CD4-positive, CD25-positive, alpha-beta regulatory T cell (primary cell): ENCODE data around the gene KBTBD4. TPM values are rescaled to one million over a fixed set of nuclear protein-coding genes. Genes with fewer than 3 reads are reported as not detected.

Experiments used
- ATAC-seq, 2 donors: fragments of 150-1000 bp; cut with Tn5 transposase; one replicate each; pipeline ENCODE4 v1.10.0; 2021; ENCODE audit warnings: low read depth in 2 of 2, moderate number of reproducible peaks in 2 of 2, moderate library complexity in 1 of 2
- DNase-seq, 3 donors: peaks; one replicate each; pipeline versions ENCODE4 v3.0.0 to v3.0.0-alpha.2; 2012 to 2022; ENCODE audit warnings: mixed read lengths in 1 of 3
- H3K27ac ChIP-seq: one replicate; pipeline ENCODE4 v1.7.0; 2013; ENCODE audit warnings: mild to moderate bottlenecking, low read length; ENCODE audit not compliant: insufficient read depth, poor library complexity, severe bottlenecking
- H3K27me3 ChIP-seq: one replicate; pipeline ENCODE4 v1.7.0; 2013; ENCODE audit warnings: low read length; ENCODE audit not compliant: control insufficient read depth, insufficient read depth
- H3K36me3 ChIP-seq: one replicate; pipeline ENCODE4 v1.7.0; 2013; ENCODE audit warnings: mild to moderate bottlenecking, low read length, moderate library complexity; ENCODE audit not compliant: control insufficient read depth, insufficient read depth
- H3K4me1 ChIP-seq: 2 replicates; pipeline ENCODE4 v1.7.0; 2013; ENCODE audit warnings: mild to moderate bottlenecking, low read length; ENCODE audit not compliant: insufficient read depth, control insufficient read depth, poor library complexity, severe bottlenecking
- H3K4me3 ChIP-seq: one replicate; pipeline ENCODE4 v1.7.0; 2013; ENCODE audit warnings: low read depth, mild to moderate bottlenecking, low read length, moderate library complexity
- H3K9me3 ChIP-seq, 2 experiments: 1 replicate in 1 of 2; 2 replicates in 1 of 2; pipeline ENCODE4 v1.7.0; 2013; ENCODE audit warnings: low read length in 2 of 2, mild to moderate bottlenecking in 1 of 2, moderate library complexity in 1 of 2; ENCODE audit not compliant: control insufficient read depth in 2 of 2
- H3K27ac Mint-ChIP-seq, 3 donors: one replicate each; pipeline ENCODE4 v1.8.0; 2020 to 2022; ENCODE audit warnings: mild to moderate bottlenecking in 3 of 3, mixed read lengths in 3 of 3, moderate library complexity in 2 of 3
- H3K27me3 Mint-ChIP-seq: one replicate; pipeline ENCODE4 v1.8.0; 2022; ENCODE audit warnings: mild to moderate bottlenecking, mixed read lengths
- H3K36me3 Mint-ChIP-seq: one replicate; pipeline ENCODE4 v1.8.0; 2020; ENCODE audit warnings: mixed read lengths
- H3K4me1 Mint-ChIP-seq, 4 donors: one replicate each; pipeline ENCODE4 v1.8.0; 2020 to 2022; ENCODE audit warnings: mixed read lengths in 4 of 4, mild to moderate bottlenecking in 1 of 4
- H3K4me3 Mint-ChIP-seq, 4 donors: one replicate each; pipeline ENCODE4 v1.8.0; 2020 to 2022; ENCODE audit warnings: mild to moderate bottlenecking in 4 of 4, mixed read lengths in 4 of 4, moderate library complexity in 3 of 4
- H3K9me3 Mint-ChIP-seq, 7 donors: one replicate each; pipeline ENCODE4 v1.8.0; 2020 to 2022; ENCODE audit warnings: mixed read lengths in 7 of 7, mild to moderate bottlenecking in 3 of 7, moderate library complexity in 2 of 7
- polyA plus RNA-seq, 4 donors: library from polyadenylated mRNA; unstranded; fragments of 300-500 nt; fragmentation: Illumina TruSeq; gene quantifications; one replicate each; pipeline ENCODE4 v1.2.3, GENCODE V29; 2021
- total RNA-seq: library from RNA; stranded (reverse); gene quantifications from one replicate; pipeline ENCODE4 v1.2.3, GENCODE V29; 2022

Gene KBTBD4
- total and polyA plus RNA-seq, 5 donors from 2014 or later = 23.7 to 54.4 (median 49.3) TPM

GRCh38 chr11:47589584-47589976 lies 10.8 kb upstream of the KBTBD4 start:
- H3K27ac Mint-ChIP-seq = no peak overlapping the region
- peaks cover 2% of the 10 kb centered on the region for H3K36me3 Mint-ChIP-seq
- no peaks in the 10 kb centered on the region for H3K9me3 ChIP-seq
- peaks cover 8% of the 10 kb centered on the region for H3K4me1 ChIP-seq
- H3K27ac ChIP-seq = no peak overlapping the region
- H3K9me3 Mint-ChIP-seq = no peaks in the 10 kb centered on the region
- H3K27me3 Mint-ChIP-seq = peaks cover 23% of the 10 kb centered on the region
- peaks cover 4% of the 10 kb centered on the region for H3K36me3 ChIP-seq
- H3K4me1 Mint-ChIP-seq = peaks cover 0 to 7% (median 0%) of the 10 kb centered on the region in 4 donors
- no peak for DNase-seq
- ATAC-seq = no peak
- no peak overlapping the region for H3K4me3 Mint-ChIP-seq
- H3K4me3 ChIP-seq = no peak overlapping the region
- peaks cover 15% of the 10 kb centered on the region for H3K27me3 ChIP-seq

GRCh38 chr11:47589118-47589517 lies 10.3 kb upstream of the KBTBD4 start:
- no peak for ATAC-seq
- peaks cover 21% of the 10 kb centered on the region for H3K27me3 Mint-ChIP-seq
- H3K27ac Mint-ChIP-seq = no peak overlapping the region

DNA sequence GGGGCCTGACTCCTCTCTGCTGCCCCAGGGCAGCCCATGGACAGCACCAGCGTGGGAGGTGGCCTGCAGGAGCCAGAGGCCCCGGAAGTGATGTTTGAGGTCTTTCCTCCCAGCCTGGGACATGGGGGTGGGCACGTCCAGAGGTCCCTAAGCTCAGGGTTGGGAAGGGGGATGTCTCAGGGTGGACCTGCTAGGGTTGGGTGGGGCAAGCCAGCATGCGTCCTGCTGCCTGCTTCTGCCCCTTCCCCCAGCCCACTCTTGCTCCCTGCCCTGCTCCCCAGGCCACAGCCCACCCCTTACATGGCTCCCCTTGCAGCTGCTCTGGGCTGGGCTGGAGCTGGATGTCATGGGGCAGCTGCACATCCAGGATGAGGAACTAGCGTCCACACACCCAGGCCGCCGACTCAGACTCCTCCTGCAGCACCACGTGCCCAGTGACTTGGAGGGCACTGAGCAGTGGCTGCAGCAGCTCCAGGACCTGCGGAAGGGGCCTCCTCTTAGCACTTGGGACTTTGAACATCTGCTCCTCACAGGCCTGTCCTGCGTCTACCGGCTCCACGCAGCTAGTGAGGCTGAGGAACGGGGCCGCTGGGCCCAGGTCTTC lies 9.1 kb upstream of the KBTBD4 start:
- Mint-ChIP-seq H3K9me3 (no peaks in the 10 kb centered on the region), H3K27me3 (peaks cover 10% of the 10 kb centered on the region), H3K4me1 (peaks cover 0 to 4% (median 1%) of the 10 kb centered on the region in 4 donors), H3K4me3 (no peak overlapping the region), H3K36me3 (peaks cover 15% of the 10 kb centered on the region), H3K27ac (no peak overlapping the region)
- ATAC-seq = peak in 1 of 2 donors; percentile 20
- no peaks in the 10 kb centered on the region for H3K9me3 ChIP-seq
- H3K36me3 ChIP-seq = peaks cover 21% of the 10 kb centered on the region
- no peaks in the 10 kb centered on the region for H3K4me1 ChIP-seq
- H3K27me3 ChIP-seq = peaks cover 3% of the 10 kb centered on the region
- H3K27ac ChIP-seq = no peak overlapping the region
- no peak for DNase-seq
- no peak overlapping the region for H3K4me3 ChIP-seq

More at GRCh38 chr11:47589118-47589517, 10.3 kb upstream of the KBTBD4 start:
- no peaks in the 10 kb centered on the region for H3K9me3 ChIP-seq
- DNase-seq = no peak
- peaks cover 0 to 4% (median 0%) of the 10 kb centered on the region in 4 donors for H3K4me1 Mint-ChIP-seq
- H3K4me3 ChIP-seq = no peak overlapping the region
- H3K36me3 Mint-ChIP-seq = peaks cover 4% of the 10 kb centered on the region
- no peaks in the 10 kb centered on the region for H3K9me3 Mint-ChIP-seq
- no peak overlapping the region for H3K27ac ChIP-seq
- peaks cover 12% of the 10 kb centered on the region for H3K27me3 ChIP-seq
- H3K4me3 Mint-ChIP-seq = no peak overlapping the region
- peaks cover 8% of the 10 kb centered on the region for H3K36me3 ChIP-seq
- H3K4me1 ChIP-seq = peaks cover 8% of the 10 kb centered on the region

DNA sequence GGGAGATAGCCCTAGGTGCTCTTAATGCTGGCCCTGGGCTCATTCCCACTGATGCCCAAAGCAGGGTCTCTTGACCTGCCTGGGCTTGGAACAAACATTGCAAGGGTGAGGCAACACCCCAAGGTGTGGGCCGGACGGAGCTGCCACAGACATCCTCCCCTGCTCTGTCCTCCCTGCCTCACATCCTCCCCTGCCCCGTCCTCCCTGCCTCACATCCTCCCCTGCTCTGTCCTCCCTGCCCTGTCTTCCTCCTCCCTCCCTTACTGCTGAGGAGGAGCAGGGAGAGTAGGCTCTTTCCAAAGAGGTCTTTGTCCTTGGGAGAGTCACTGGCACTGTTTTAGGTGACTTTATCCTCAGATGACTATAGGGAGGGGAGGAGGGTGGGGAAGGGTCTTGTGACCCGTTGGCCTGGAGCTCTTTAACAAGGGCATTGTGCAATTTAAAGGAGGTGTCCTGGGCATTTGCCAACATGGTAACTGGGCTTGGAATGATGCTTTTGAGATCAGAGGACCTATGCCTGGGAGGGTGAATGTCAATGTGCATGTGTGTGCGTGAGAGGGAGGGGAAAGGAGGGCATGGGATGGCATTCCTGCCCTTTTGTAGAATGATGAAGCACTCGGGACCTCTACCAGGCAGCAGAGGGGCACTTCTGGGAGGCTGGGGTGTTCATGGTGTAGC lies 8.4 kb upstream of the KBTBD4 start:
- Mint-ChIP-seq H3K36me3 (peaks cover 20% of the 10 kb centered on the region), H3K27ac (peak overlapping the region in 1 of 3 donors; percentile 5), H3K4me1 (peaks cover 0 to 7% (median 3%) of the 10 kb centered on the region in 4 donors), H3K27me3 (peaks cover 4% of the 10 kb centered on the region), H3K9me3 (no peaks in the 10 kb centered on the region), H3K4me3 (no peak overlapping the region)
- H3K27ac ChIP-seq = no peak overlapping the region
- DNase-seq (no peak), ATAC-seq (peak in 1 of 2 donors; percentile 25)
- peaks cover 27% of the 10 kb centered on the region for H3K36me3 ChIP-seq
- H3K27me3 ChIP-seq = no peaks in the 10 kb centered on the region
- H3K4me1 ChIP-seq = no peaks in the 10 kb centered on the region
- no peak overlapping the region for H3K4me3 ChIP-seq
- no peaks in the 10 kb centered on the region for H3K9me3 ChIP-seq

DNA sequence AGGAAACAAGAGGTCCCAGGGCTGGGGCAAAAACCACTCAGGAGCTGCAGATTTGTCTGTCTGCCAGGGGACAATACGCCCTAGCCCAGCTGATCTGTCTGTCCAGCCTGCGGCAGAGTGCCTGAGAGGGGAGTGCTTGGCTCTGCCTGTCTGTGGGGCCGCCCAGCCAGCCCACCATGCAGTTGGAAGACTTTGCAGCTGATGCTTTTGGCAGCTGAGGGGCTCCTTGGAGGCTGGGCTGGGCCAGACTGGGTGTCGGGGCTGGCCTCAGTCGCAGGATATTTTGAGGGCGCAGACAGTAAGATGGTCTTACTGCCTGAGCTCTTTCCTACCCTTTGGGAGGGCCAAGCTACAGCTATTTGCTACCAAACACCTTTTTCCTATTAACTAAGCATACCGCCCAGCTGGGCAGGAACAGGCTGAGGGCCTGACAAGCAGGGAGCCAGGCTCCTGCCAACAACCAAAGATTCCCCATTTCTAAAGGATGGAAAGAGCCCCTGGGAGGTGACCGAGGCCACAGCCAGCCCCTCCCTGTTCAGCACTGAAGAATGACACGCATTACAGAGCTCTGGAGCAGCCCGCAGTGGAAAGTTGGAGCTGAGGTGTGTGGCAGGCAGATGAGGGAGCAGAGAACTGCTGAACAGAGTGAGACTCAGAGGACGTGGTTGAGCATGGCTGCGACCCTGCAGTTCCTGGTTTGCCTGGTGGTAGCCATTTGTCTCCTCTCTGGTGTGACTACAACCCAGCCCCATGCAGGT lies 7.5 kb upstream of the KBTBD4 start, which contains the start of gene FAM180B:
Gene FAM180B (plus strand): TSS at position 581 of the 758 bp plus-strand sequence. CDS start 91 bp downstream, at position 672.
- peaks cover 4% of the 10 kb centered on the region for H3K27me3 Mint-ChIP-seq
- Histone ChIP-seq H3K4me3 (no peak within 1 kb of the TSS), H3K27ac (no peak within 1 kb of the TSS), H3K9me3 (no peaks in the 10 kb centered on the region), H3K27me3 (no peaks in the 10 kb centered on the region), H3K4me1 (no peaks in the 10 kb centered on the region), H3K36me3 (peaks cover 36% of the 10 kb centered on the region)
- H3K9me3 Mint-ChIP-seq = no peaks in the 10 kb centered on the region
- no peak for DNase-seq
- peaks cover 0 to 11% (median 6%) of the 10 kb centered on the region in 4 donors for H3K4me1 Mint-ChIP-seq
- H3K36me3 Mint-ChIP-seq = peaks cover 24% of the 10 kb centered on the region
- no peak for ATAC-seq
- H3K27ac Mint-ChIP-seq = peak within 1 kb of the TSS in 1 of 3 donors; percentile 5
- no peak within 1 kb of the TSS for H3K4me3 Mint-ChIP-seq

DNA sequence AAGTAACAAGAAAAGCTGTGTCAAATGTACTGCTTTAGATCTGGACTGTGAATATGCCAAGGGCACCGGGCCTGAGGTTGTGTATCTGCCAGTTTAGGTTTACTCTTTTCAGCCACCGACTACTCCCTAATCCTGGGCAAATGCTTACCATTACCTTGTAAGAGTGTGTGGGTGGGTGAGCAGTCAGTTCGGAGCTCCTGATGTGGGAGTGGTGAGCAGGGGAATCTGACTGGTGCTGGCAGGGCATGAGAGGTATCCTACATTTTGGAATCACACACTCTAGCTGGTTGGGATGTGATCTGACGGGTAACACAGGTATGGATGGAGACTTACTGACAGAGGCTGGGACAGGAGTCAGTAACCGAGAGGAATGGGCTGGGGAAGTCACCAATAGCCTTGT lies 5.1 kb upstream of the KBTBD4 start:
- H3K9me3 Mint-ChIP-seq = no peaks in the 10 kb centered on the region
- H3K27me3 Mint-ChIP-seq = no peaks in the 10 kb centered on the region
- H3K27ac ChIP-seq = no peak overlapping the region
- H3K27me3 ChIP-seq = no peaks in the 10 kb centered on the region
- peaks cover 28% of the 10 kb centered on the region for H3K36me3 Mint-ChIP-seq
- no peak overlapping the region for H3K27ac Mint-ChIP-seq
- H3K4me3 Mint-ChIP-seq = peak overlapping the region in 1 of 4 donors; percentile 1
- H3K36me3 ChIP-seq = peaks cover 37% of the 10 kb centered on the region
- H3K4me3 ChIP-seq = no peak overlapping the region
- H3K4me1 ChIP-seq = peaks cover 18% of the 10 kb centered on the region
- peaks cover 8 to 31% (median 15%) of the 10 kb centered on the region in 4 donors for H3K4me1 Mint-ChIP-seq
- ATAC-seq = no peak
- DNase-seq = no peak
- no peaks in the 10 kb centered on the region for H3K9me3 ChIP-seq

DNA sequence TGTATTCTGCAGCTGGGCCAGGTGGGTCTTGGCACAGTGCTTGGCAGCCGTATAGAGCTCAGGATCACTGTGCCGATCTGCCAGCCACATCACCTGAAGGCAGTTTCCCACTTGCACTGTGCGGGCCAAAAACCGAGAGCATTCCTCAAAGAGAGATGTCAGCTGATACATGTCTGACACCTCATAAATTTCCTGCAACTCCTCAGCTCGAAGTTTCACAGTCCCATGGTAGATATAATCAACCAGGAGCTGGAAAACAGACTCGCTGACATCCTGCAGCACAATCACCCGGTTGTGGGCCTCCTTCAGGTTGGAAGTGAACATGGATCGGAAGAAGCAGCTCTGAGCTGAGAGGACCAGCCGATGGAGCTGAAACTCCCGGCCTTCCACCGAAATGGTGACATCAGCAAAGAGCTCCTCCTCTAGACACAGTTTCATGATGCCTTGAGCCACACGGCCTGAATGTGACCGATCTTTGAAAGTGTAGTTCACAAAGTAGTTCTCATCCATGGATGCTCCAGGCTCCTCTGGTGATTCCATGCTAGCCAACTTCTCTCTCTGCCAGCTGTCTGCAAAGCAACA lies 1.2 kb downstream of the KBTBD4 start:
- H3K36me3 ChIP-seq = peaks cover 39% of the 10 kb centered on the region
- H3K9me3 Mint-ChIP-seq = no peaks in the 10 kb centered on the region
- H3K9me3 ChIP-seq = no peaks in the 10 kb centered on the region
- H3K27me3 Mint-ChIP-seq = no peaks in the 10 kb centered on the region
- H3K36me3 Mint-ChIP-seq = peaks cover 27% of the 10 kb centered on the region
- peak overlapping the region; percentile 84 for H3K27ac ChIP-seq
- H3K27ac Mint-ChIP-seq = peak overlapping the region in 2 of 3 donors; percentile 55 to 100
- H3K27me3 ChIP-seq = no peaks in the 10 kb centered on the region
- H3K4me1 ChIP-seq = peaks cover 40% of the 10 kb centered on the region
- H3K4me1 Mint-ChIP-seq = peaks cover 17 to 69% (median 22%) of the 10 kb centered on the region in 4 donors
- DNase-seq = no peak
- H3K4me3 Mint-ChIP-seq = peak overlapping the region; percentile 97 to 100 (median 98)
- no peak for ATAC-seq
- peak overlapping the region; percentile 91 for H3K4me3 ChIP-seq
